Stomach smooth muscle (tissue), 2 donors: ENCODE data around the gene ELF3.

ENCODE experiments used
- H3K27ac ChIP-seq: one replicate; pipeline ENCODE4 v1.7.0; 2013; ENCODE audit warnings: mild to moderate bottlenecking, low read length, inconsistent platforms
- H3K27me3 ChIP-seq, 2 donors: one replicate each; pipeline ENCODE4 v1.7.0; 2013; ENCODE audit warnings: low read length in 2 of 2; ENCODE audit not compliant: insufficient read depth in 2 of 2, control insufficient read depth in 1 of 2
- H3K36me3 ChIP-seq, 2 donors: one replicate each; pipeline ENCODE4 v1.7.0; 2013; ENCODE audit warnings: low read length in 2 of 2; ENCODE audit not compliant: control insufficient read depth in 2 of 2, insufficient read depth in 2 of 2
- H3K4me1 ChIP-seq: one replicate; pipeline ENCODE4 v1.7.0; 2013; ENCODE audit warnings: low read length; ENCODE audit not compliant: control insufficient read depth, insufficient read depth
- H3K4me3 ChIP-seq, 2 donors: one replicate each; pipeline ENCODE4 v1.7.0; 2013; ENCODE audit warnings: low read length in 2 of 2
- H3K9ac ChIP-seq, 2 donors: one replicate each; pipeline ENCODE4 v1.7.0; 2013; ENCODE audit warnings: low read length in 2 of 2, mild to moderate bottlenecking in 1 of 2
- H3K9me3 ChIP-seq, 2 donors: one replicate each; pipeline ENCODE4 v1.7.0; 2013; ENCODE audit warnings: low read length in 2 of 2; ENCODE audit not compliant: control insufficient read depth in 2 of 2
- donor health status: healthy.
- donor health status: Pancreatic carcinoma.

The ELF3 gene

DNA sequence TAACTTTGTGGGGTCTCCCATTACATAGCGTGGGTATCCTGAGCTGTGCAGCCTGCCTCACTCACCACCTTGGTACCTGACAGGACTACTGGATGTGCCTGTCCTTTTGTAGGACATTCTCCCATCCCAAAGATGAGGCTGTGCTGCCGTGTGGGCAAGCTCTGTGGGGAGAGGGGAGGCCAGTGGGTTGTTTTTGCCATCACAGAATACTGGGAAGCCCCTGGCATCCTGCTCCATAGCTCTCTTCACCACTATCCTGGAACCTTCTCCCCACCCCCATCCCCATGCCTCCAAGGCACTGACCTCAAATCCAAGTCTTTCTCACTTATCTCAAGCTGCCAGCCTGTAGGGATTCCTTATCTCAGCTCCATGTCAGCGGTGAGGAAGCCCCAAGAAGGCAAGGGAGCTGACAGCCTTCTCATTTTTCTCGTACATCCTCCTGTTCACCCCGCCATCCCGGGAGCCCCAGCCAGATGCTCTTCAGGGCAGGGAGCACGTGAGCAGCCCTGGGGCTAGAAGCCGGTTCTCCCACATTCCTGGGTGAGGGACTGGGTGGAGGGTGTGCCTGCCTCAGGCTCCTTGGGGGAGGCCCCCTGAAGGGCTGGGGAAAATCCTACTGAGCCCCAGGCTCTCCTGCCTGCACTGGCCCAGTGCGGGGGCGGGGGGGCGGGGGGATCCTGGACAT is 2.4 kb upstream of the ELF3 start:
- no peak overlapping the region for H3K9ac ChIP-seq
- no peaks in the 10 kb centered on the region for H3K27me3 ChIP-seq
- H3K9me3 ChIP-seq: no peaks in the 10 kb centered on the region
- peaks cover 23 to 28% of the 10 kb centered on the region in 2 donors for H3K36me3 ChIP-seq
- H3K4me3 ChIP-seq: no peak overlapping the region
- H3K4me1 ChIP-seq: peaks cover 2% of the 10 kb centered on the region
- no peak overlapping the region for H3K27ac ChIP-seq

DNA sequence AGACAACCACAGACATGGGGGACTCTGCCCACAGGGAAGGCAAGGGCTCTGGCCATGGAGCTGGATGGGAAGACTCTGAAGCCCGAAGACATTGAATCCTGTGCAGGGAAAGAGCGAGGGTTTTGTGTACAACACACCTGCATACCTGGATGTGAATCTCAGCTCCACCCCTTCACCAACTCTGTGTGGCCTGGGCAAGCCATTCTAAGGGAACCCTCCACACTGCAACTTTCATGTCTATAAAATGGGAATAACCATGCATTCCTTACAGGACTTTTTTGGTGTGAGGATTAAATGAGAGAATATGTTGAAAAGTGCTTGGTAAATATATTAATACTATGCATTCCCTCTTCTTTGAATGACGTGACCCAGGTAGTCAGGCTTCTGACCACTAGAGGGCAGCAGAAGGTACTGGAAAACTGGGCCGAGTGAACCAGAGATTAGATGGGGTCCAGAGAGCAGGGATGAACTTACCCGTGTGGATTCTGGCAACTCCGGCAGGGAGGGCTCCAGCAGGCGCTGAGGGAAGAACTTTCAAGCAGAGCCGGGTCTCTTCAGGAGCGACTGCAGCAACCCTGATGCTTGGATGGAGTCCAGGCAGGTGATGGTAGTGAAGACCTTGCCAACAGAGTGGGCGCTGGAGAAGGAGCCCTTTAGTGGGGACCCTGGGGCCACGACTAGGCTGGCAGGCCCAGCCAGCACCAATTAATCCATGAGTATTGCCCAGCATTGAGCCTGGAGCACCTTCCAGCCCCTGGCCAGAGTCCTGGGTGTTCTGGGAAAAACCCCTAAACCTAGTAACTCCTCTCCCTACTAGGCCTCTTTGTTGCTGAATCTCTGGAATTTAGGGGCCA is 834 bp upstream of the ELF3 start:
- peaks cover 2% of the 10 kb centered on the region for H3K4me1 ChIP-seq
- no peaks in the 10 kb centered on the region for H3K27me3 ChIP-seq
- no peaks in the 10 kb centered on the region for H3K9me3 ChIP-seq
- no peak overlapping the region for H3K27ac ChIP-seq
- no peak overlapping the region for H3K9ac ChIP-seq
- no peak overlapping the region for H3K4me3 ChIP-seq
- peaks cover 9 to 13% of the 10 kb centered on the region in 2 donors for H3K36me3 ChIP-seq

DNA sequence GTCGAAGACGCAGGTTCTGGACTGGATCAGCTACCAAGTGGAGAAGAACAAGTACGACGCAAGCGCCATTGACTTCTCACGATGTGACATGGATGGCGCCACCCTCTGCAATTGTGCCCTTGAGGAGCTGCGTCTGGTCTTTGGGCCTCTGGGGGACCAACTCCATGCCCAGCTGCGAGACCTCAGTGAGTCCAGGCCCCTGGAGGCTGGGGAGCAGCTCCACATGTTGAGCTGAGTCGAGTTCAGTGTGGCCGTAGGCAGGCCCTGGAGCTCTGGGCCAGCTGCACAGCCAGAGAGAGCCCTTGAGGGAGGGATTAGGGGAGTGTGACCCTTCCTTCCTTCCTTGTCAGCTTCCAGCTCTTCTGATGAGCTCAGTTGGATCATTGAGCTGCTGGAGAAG is 1.6 kb downstream of the ELF3 start:
- no peak overlapping the region for H3K9ac ChIP-seq
- no peak overlapping the region for H3K4me3 ChIP-seq
- no peaks in the 10 kb centered on the region for H3K9me3 ChIP-seq
- no peak overlapping the region for H3K27ac ChIP-seq
- peaks cover 0 to 3% of the 10 kb centered on the region in 2 donors for H3K36me3 ChIP-seq
- peaks cover 2% of the 10 kb centered on the region for H3K4me1 ChIP-seq
- no peaks in the 10 kb centered on the region for H3K27me3 ChIP-seq

DNA sequence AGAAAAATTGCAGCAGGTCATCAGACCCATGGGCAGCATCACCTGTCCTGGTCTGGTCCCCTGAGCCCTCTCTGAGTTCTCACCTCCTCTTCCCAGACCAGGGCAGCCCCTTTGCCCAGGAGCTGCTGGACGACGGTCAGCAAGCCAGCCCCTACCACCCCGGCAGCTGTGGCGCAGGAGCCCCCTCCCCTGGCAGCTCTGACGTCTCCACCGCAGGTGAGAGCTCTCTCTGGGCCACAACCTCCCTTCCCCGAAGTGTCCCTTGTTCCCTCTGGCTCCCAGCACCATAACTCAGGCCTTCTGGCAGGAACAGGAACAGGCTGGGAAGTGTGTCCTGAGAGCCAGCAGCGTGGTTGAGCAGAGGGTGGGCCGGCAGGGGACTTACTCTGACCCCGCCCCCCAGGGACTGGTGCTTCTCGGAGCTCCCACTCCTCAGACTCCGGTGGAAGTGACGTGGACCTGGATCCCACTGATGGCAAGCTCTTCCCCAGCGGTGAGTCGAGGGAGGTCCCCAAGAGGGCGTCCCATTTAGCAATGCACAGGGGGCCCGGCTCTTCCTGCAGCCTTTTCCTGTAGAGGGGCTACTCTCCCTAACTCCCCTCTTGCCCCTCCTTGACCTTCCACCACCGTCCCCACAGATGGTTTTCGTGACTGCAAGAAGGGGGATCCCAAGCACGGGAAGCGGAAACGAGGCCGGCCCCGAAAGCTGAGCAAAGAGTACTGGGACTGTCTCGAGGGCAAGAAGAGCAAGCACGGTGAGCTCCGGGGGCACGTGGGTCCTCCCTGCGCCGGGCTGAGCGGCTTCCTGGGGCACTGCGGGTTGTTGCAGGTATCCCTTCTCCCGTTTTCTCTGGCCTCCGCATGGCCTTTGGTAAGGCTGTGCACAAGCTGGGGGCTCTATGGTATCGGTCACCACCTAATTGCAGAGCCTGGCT is 2.4 kb downstream of the ELF3 start:
- H3K4me1 ChIP-seq: peaks cover 2% of the 10 kb centered on the region
- H3K4me3 ChIP-seq: no peak overlapping the region
- H3K9me3 ChIP-seq: no peaks in the 10 kb centered on the region
- H3K27me3 ChIP-seq: no peaks in the 10 kb centered on the region
- H3K27ac ChIP-seq: no peak overlapping the region
- no peaks in the 10 kb centered on the region for H3K36me3 ChIP-seq
- no peak overlapping the region for H3K9ac ChIP-seq

DNA sequence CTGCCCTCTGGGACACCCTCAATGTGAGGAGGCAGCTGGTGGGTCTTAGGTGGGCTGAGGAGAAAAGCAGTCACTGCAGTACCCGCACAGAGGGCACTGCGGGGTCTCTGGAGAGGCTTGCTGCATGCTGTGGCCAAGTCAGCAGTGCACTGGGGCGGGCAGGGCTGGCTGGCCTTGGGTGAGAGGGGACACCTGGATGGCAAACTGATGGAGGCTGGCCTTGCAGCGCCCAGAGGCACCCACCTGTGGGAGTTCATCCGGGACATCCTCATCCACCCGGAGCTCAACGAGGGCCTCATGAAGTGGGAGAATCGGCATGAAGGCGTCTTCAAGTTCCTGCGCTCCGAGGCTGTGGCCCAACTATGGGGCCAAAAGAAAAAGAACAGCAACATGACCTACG is 3.2 kb downstream of the ELF3 start:
- Histone ChIP-seq H3K9ac (no peak overlapping the region), H3K27me3 (peaks cover 0 to 2% of the 10 kb centered on the region in 2 donors), H3K4me3 (no peak overlapping the region), H3K9me3 (no peaks in the 10 kb centered on the region), H3K27ac (no peak overlapping the region), H3K4me1 (peaks cover 5% of the 10 kb centered on the region), H3K36me3 (no peaks in the 10 kb centered on the region)

DNA sequence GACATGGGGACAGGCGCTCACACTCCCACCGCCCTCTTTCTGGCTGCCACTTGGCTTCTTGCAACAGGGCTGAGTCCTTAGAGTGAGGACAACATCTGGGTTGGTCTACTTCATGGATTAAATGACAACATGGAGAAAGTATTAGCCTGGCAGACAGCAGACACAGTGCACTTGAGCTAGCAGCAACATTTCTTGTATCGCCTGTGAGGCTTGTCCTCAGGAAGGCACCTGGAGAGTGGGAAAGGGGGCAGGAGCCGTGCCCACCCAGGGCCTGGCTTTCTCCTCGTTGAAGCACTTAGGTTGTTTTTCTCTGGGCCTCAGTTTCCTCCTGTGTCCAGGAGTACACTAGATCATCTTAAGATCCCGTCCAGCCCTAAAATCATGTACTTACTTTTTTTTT is 3.7 kb downstream of the ELF3 start:
- H3K27ac ChIP-seq: no peak overlapping the region
- H3K36me3 ChIP-seq: no peaks in the 10 kb centered on the region
- no peak overlapping the region for H3K4me3 ChIP-seq
- H3K9ac ChIP-seq: no peak overlapping the region
- H3K4me1 ChIP-seq: peaks cover 7% of the 10 kb centered on the region
- H3K9me3 ChIP-seq: no peaks in the 10 kb centered on the region
- H3K27me3 ChIP-seq: peaks cover 0 to 2% of the 10 kb centered on the region in 2 donors

DNA sequence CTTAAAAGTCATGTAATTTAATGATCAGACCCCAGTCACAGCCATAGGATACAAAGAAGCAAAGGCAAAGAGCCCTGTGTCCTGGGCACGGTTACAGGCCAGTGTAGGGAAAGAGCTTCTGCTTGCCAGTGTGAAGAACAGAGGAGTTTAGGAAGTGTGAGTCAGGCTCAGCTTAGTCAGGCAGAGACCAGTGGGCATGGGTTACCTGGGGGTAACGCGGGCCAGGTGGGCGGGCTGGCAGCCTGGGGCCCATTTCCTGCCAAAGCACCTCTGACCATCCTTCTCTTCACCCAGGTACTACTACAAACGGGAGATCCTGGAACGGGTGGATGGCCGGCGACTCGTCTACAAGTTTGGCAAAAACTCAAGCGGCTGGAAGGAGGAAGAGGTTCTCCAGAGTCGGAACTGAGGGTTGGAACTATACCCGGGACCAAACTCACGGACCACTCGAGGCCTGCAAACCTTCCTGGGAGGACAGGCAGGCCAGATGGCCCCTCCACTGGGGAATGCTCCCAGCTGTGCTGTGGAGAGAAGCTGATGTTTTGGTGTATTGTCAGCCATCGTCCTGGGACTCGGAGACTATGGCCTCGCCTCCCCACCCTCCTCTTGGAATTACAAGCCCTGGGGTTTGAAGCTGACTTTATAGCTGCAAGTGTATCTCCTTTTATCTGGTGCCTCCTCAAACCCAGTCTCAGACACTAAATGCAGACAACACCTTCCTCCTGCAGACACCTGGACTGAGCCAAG is 4.7 kb downstream of the ELF3 start:
- Histone ChIP-seq H3K9ac (no peak overlapping the region), H3K27ac (no peak overlapping the region), H3K9me3 (no peaks in the 10 kb centered on the region), H3K36me3 (no peaks in the 10 kb centered on the region), H3K27me3 (peaks cover 0 to 2% of the 10 kb centered on the region in 2 donors), H3K4me1 (peaks cover 5% of the 10 kb centered on the region), H3K4me3 (no peak overlapping the region)

DNA sequence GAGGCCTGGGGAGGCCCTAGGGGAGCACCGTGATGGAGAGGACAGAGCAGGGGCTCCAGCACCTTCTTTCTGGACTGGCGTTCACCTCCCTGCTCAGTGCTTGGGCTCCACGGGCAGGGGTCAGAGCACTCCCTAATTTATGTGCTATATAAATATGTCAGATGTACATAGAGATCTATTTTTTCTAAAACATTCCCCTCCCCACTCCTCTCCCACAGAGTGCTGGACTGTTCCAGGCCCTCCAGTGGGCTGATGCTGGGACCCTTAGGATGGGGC is 5.2 kb downstream of the ELF3 start:
- Histone ChIP-seq H3K36me3 (no peaks in the 10 kb centered on the region), H3K4me1 (peaks cover 5% of the 10 kb centered on the region), H3K27me3 (peaks cover 0 to 2% of the 10 kb centered on the region in 2 donors), H3K9ac (no peak overlapping the region), H3K27ac (no peak overlapping the region), H3K9me3 (no peaks in the 10 kb centered on the region), H3K4me3 (no peak overlapping the region)

DNA sequence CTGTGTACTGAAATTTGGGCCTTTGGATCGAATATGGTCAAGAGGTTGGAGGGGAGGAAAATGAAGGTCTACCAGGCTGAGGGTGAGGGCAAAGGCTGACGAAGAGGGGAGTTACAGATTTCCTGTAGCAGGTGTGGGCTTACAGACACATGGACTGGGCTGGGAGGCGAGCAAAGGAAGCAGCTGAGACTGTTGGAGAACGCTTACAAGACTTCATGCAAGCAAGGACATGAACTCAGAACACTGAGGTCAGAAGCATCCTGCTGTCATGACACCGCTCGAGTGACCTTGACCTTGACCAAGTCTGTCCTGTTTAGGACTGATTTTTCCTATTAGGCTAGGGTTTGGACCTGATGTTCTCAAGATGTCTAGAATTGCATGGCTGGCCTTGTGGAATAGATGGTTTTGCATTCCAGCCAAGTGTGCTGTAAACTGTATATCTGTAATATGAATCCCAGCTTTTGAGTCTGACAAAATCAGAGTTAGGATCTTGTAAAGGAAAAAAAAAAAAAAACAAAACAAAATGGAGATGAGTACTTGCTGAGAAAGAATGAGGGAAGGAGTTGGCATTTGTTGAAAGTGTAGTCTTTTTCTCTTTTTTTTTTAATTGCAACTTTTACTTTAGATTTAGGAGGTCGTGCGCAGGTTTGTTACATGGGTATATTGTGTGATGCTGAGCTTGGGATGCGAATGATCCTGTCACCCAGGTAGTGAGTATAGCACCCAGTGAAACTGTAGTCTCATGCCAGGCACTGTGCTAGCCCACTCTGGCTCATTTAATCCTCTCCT is 5.8 kb downstream of the ELF3 start:
- no peak overlapping the region for H3K4me3 ChIP-seq

More for the DNA sequence above, 5.8 kb downstream of the ELF3 start:
- H3K27ac ChIP-seq: no peak overlapping the region
- peaks cover 0 to 2% of the 10 kb centered on the region in 2 donors for H3K27me3 ChIP-seq
- H3K4me1 ChIP-seq: peaks cover 5% of the 10 kb centered on the region
- H3K36me3 ChIP-seq: no peaks in the 10 kb centered on the region
- no peak overlapping the region for H3K9ac ChIP-seq
- H3K9me3 ChIP-seq: no peaks in the 10 kb centered on the region
